Transverse colon (tissue), 4 donors: ENCODE data around the gene PRPF8.

Experiments
- CTCF ChIP-seq, 5 experiments: fragments of 200-600 bp in 3 of 5; fragments of 450-650 bp in 2 of 5; sonication (generic) in 3 of 5; IDR thresholded peaks; 1 replicate in 2 of 5; 2 replicates in 3 of 5; pipeline ENCODE4 v1.5.1; 2016 to 2017; ENCODE audit warnings: antibody characterized with exemption in 5 of 5, inconsistent platforms in 3 of 5, mild to moderate bottlenecking in 2 of 5, moderate library complexity in 1 of 5
- EP300 ChIP-seq: sonication (generic); formaldehyde crosslinking; IDR thresholded peaks from one replicate; pipeline ENCODE4 v1.6.1; 2017; ENCODE audit warnings: antibody characterized with exemption, low read depth
- POLR2A ChIP-seq: fragments of 450-650 bp; IDR thresholded peaks from one replicate; pipeline ENCODE4 v1.6.1; 2016; ENCODE audit warnings: antibody characterized with exemption, mild to moderate bottlenecking, moderate library complexity
- POLR2AphosphoS5 ChIP-seq, 3 donors: sonication (generic); formaldehyde crosslinking; IDR thresholded peaks; one replicate each; pipeline ENCODE4 v1.6.1; 2016; ENCODE audit warnings: antibody characterized with exemption in 3 of 3

GRCh38 chr17:1624650-1625049 is 60.0 kb downstream of the PRPF8 start:
- TF ChIP-seq CTCF (IDR thresholded peaks at IDR 0.05) = no peak
- TF ChIP-seq POLR2A = no peak
- no peak for TF ChIP-seq EP300
- no peak for TF ChIP-seq POLR2AphosphoS5 (IDR thresholded peaks at IDR 0.05)
